Measurements from ENCODE around the gene FANCI. TPM values are rescaled to one million over a fixed set of nuclear protein-coding genes. Genes with fewer than 3 reads are reported as not detected.

FANCI gene
- total RNA-seq (1 to 10 TPM; 2.0 to 5.2 (median 3.3) TPM), polyA plus RNA-seq (10 to 100 TPM in 1 of 3 donors, 1 to 10 TPM in 2; 2.3 to 16.0 (median 2.4) TPM)

- Histone ChIP-seq H3K9me3 (no peaks in the 10 kb centered on the region), H3K27me3 (no peaks in the 10 kb centered on the region), H3K36me3 (no peaks in the 10 kb centered on the region), H3K4me1 (peaks cover 0 to 18% (median 15%) of the 10 kb centered on the region in 4 donors), H3K4me3 (peak within 1 kb of the TSS; percentile 53 to 79 (median 66)), H3K27ac (peak within 1 kb of the TSS; percentile 45 to 66 (median 62))
- TF ChIP-seq POLR2AphosphoS5 (IDR thresholded peaks at IDR 0.05) (peak; percentile 42 to 70 (median 50)), CTCF (IDR thresholded peaks at IDR 0.05) (peak in 3 of 4 experiments; percentile 24 to 45 (median 33)), EP300 (IDR thresholded peaks at IDR 0.05) (no peak)
- WGBS, 2 donors, result 0 to 1% methylated on average over 69 of the region's 69 CpGs
- intact Hi-C loops (cut with DNase I), result loop anchor here (1.0 to 5.0 kb wide), 4 partner anchors 37 to 347 kb away; partner anchors contain the start of gene HAPLN3
- peak; percentile 96 for DNase-seq
These were observed at the start of gene FANCI for GRCh38 chr15:89243691-89244573. Gene FANCI, plus strand, starts transcription at chr15:89243979. Its CDS starts 3,669 bp downstream, at chr15:89247648.

- peak overlapping the region in 3 of 4 donors; percentile 30 to 39 (median 31) for H3K27ac ChIP-seq
- peaks cover 12 to 91% (median 63%) of the 10 kb centered on the region in 4 donors for H3K36me3 ChIP-seq
- H3K27me3 ChIP-seq, result no peaks in the 10 kb centered on the region
- TF ChIP-seq POLR2A (IDR thresholded peaks at IDR 0.05), result no peak
- no peak for TF ChIP-seq EP300 (IDR thresholded peaks at IDR 0.05)
- no peak for TF ChIP-seq POLR2AphosphoS5 (IDR thresholded peaks at IDR 0.05)
- TF ChIP-seq CTCF (IDR thresholded peaks at IDR 0.05), result no peak
- 94 to 95% methylated on average over 4 of the region's 4 CpGs for WGBS, 2 donors
- H3K9me3 ChIP-seq, result no peaks in the 10 kb centered on the region
- intact Hi-C loops (cut with DNase I), result no loop called here
- peaks cover 0 to 7% (median 0%) of the 10 kb centered on the region in 4 donors for H3K4me1 ChIP-seq
- DNase-seq, result no peak
- H3K4me3 ChIP-seq, result no peak overlapping the region
These were observed 49.2 kb upstream of the FANCI start for GRCh38 chr15:89194608-89195007.

DNA sequence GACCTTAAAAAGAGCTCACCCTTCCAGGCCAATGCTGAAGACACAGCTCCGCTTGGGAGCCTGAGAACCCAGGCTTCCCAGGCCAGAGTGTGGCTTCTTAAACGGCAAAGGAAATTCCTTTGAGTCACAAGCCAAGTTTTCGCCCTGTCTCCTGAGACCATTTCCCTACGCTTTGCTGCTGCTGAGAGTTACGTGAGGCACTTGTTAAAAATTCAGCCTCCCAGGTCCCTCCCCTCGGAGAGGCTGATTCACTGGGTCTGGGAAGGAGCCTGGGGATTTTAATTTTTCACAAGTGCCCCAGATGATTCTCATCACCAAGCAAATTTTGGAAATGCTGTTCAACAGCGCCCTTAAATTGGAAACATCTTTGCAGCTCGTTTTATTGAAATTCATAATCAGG lies 47.9 kb upstream of the FANCI start:
- DNase-seq, result no peak
- H3K27ac ChIP-seq, result peak overlapping the region; percentile 13 to 38 (median 27)
- 83 to 89% methylated on average over 8 of the region's 8 CpGs for WGBS, 2 donors
- TF ChIP-seq POLR2AphosphoS5 (IDR thresholded peaks at IDR 0.05) (no peak), POLR2A (IDR thresholded peaks at IDR 0.05) (no peak), EP300 (IDR thresholded peaks at IDR 0.05) (no peak), CTCF (IDR thresholded peaks at IDR 0.05) (no peak)
- no peaks in the 10 kb centered on the region for H3K9me3 ChIP-seq
- peaks cover 0 to 7% (median 0%) of the 10 kb centered on the region in 4 donors for H3K4me1 ChIP-seq
- peaks cover 12 to 89% (median 52%) of the 10 kb centered on the region in 4 donors for H3K36me3 ChIP-seq
- H3K4me3 ChIP-seq, result no peak overlapping the region
- H3K27me3 ChIP-seq, result no peaks in the 10 kb centered on the region
- intact Hi-C loops (cut with DNase I), result no loop called here

GRCh38 chr15:89196241-89196640 lies 47.5 kb upstream of the FANCI start:
- Histone ChIP-seq H3K9me3 (no peaks in the 10 kb centered on the region), H3K4me1 (peaks cover 0 to 7% (median 0%) of the 10 kb centered on the region in 4 donors), H3K36me3 (peaks cover 12 to 89% (median 50%) of the 10 kb centered on the region in 4 donors), H3K27ac (peak overlapping the region; percentile 13 to 38 (median 27)), H3K27me3 (no peaks in the 10 kb centered on the region), H3K4me3 (no peak overlapping the region)
- intact Hi-C loops (cut with DNase I), result no loop called here
- TF ChIP-seq CTCF (IDR thresholded peaks at IDR 0.05) (no peak), POLR2A (IDR thresholded peaks at IDR 0.05) (no peak), EP300 (IDR thresholded peaks at IDR 0.05) (no peak), POLR2AphosphoS5 (IDR thresholded peaks at IDR 0.05) (no peak)
- WGBS, 2 donors, result 87% methylated on average over 6 of the region's 6 CpGs
- no peak for DNase-seq

Measured in sigmoid colon (tissue), 7 donors.